ENCODE results near the gene TMEM69. TPM values are rescaled to one million over a fixed set of nuclear protein-coding genes. Genes with fewer than 3 reads are reported as not detected.

TMEM69 gene
- polyA plus RNA-seq, 3 donors = 27.6 to 43.4 (median 36.2) TPM

DNA sequence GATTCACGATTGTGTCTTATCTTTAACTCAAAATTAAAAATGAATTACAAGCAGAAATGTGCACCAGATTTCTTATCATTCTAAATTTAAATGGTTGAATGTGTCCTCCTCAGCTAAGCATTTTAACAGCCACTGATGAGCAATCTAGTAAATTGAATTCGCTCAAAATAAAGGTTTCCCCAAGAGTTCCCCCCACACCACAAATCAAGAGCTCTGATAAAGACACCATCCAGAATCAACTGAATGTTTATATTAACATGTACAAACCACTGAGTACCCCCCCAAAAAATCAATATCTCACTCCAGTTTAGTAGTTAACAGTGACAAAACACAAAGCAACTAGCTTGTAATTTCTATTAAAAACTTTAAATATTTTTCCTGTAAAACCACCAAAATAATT lies 3.6 kb upstream of the TMEM69 start:
- peaks cover 54% of the 10 kb centered on the region for H3K4me1 Mint-ChIP-seq
- H3K27ac Mint-ChIP-seq = peak overlapping the region in 4 of 7 donors; percentile 43 to 99 (median 72)
- peaks cover 41 to 64% of the 10 kb centered on the region in 2 donors for H3K4me1 ChIP-seq (ENCODE audit: control insufficient read depth in 1 of 2, insufficient read depth in 2 of 2, low read length in 2 of 2)
- H3K27me3 Mint-ChIP-seq (ENCODE audit: low read depth in 3 of 3) = no peaks in the 10 kb centered on the region
- intact Hi-C loops (cut with micrococcal nuclease) = loop anchor here (10.0 kb wide), 1 partner anchor 100 kb away; the partner anchor contains the start of gene NASP (in 2 of the 2)
- peaks cover 84% of the 10 kb centered on the region for H3K79me2 ChIP-seq (ENCODE audit: insufficient read depth, low read length)
- H3K36me3 ChIP-seq (replicated peaks in 1 of 2; ENCODE audit: control insufficient read depth in 1 of 2, insufficient read depth in 2 of 2, low read length in 2 of 2) = no peaks in the 10 kb centered on the region
- H2AFZ ChIP-seq (ENCODE audit: insufficient read depth, low read depth, low read length, poor library complexity, severe bottlenecking) = no peak overlapping the region
- peak overlapping the region in 2 of 3 experiments; percentile 96 to 100 for H3K4me3 ChIP-seq (replicated peaks in 1 of 3; ENCODE audit: low read depth in 2 of 3, low read length in 3 of 3)
- H3K4me3 Mint-ChIP-seq = peak overlapping the region; percentile 53 to 59
- peaks cover 46% of the 10 kb centered on the region for H4K20me1 ChIP-seq (ENCODE audit: insufficient read depth, low read length)
- peak overlapping the region in 1 of 2 donors; percentile 89 for H3K27ac ChIP-seq (ENCODE audit: low read depth in 1 of 2, low read length in 2 of 2)
- H3K4me2 ChIP-seq (replicated peaks; ENCODE audit: extremely low read depth, low read length, poor library complexity, severe bottlenecking) = peak overlapping the region; percentile 95
- no CpG with 5 or more reads among the region's 2 CpGs for WGBS (ENCODE audit: insufficient coverage)
- H3K36me3 Mint-ChIP-seq = peaks cover 2 to 6% of the 10 kb centered on the region in 2 donors
- TF ChIP-seq, protein P1, sequence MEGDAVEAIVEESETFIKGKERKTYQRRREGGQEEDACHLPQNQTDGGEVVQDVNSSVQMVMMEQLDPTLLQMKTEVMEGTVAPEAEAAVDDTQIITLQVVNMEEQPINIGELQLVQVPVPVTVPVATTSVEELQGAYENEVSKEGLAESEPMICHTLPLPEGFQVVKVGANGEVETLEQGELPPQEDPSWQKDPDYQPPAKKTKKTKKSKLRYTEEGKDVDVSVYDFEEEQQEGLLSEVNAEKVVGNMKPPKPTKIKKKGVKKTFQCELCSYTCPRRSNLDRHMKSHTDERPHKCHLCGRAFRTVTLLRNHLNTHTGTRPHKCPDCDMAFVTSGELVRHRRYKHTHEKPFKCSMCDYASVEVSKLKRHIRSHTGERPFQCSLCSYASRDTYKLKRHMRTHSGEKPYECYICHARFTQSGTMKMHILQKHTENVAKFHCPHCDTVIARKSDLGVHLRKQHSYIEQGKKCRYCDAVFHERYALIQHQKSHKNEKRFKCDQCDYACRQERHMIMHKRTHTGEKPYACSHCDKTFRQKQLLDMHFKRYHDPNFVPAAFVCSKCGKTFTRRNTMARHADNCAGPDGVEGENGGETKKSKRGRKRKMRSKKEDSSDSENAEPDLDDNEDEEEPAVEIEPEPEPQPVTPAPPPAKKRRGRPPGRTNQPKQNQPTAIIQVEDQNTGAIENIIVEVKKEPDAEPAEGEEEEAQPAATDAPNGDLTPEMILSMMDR (IDR thresholded peaks at IDR 0.05) = no peak
- no peaks in the 10 kb centered on the region for H3K27me3 ChIP-seq (ENCODE audit: control insufficient read depth in 2 of 2, insufficient read depth in 2 of 2, low read length in 2 of 2)
- no peaks in the 10 kb centered on the region for H3K9me3 Mint-ChIP-seq
- H3K9ac ChIP-seq (ENCODE audit: insufficient read depth, low read length, poor library complexity, severe bottlenecking) = no peak overlapping the region
- DNase-seq = no peak
- H3K9me3 ChIP-seq (replicated peaks in 1 of 2; ENCODE audit: control insufficient read depth in 1 of 2, insufficient read depth in 1 of 2, low read length in 2 of 2) = no peaks in the 10 kb centered on the region

GRCh38 chr1:45685308-45686014 lies 2.5 kb upstream of the TMEM69 start:
- no peaks in the 10 kb centered on the region for H3K27me3 Mint-ChIP-seq (ENCODE audit: low read depth in 3 of 3)
- no peaks in the 10 kb centered on the region for H3K9me3 ChIP-seq (replicated peaks in 1 of 2; ENCODE audit: control insufficient read depth in 1 of 2, insufficient read depth in 1 of 2, low read length in 2 of 2)
- DNase-seq = peak; percentile 10 to 23 (median 16)
- TF ChIP-seq, protein P1 (IDR thresholded peaks at IDR 0.05) = no peak
- no peaks in the 10 kb centered on the region for H3K27me3 ChIP-seq (ENCODE audit: control insufficient read depth in 2 of 2, insufficient read depth in 2 of 2, low read length in 2 of 2)
- intact Hi-C loops (cut with micrococcal nuclease) = loop anchor here (2.0 to 10.0 kb wide), 3 partner anchors 65 to 117 kb away; partner anchors contain the start of genes NASP (in 2 of the 2), IPP (in 1 of the 2) and MAST2 (in 1 of the 2)
- peak overlapping the region; percentile 95 for H3K9ac ChIP-seq (ENCODE audit: insufficient read depth, low read length, poor library complexity, severe bottlenecking)
- peaks cover 2 to 12% of the 10 kb centered on the region in 2 donors for H3K36me3 Mint-ChIP-seq
- H3K4me3 Mint-ChIP-seq = peak overlapping the region; percentile 90 to 100
- peaks cover 84% of the 10 kb centered on the region for H3K79me2 ChIP-seq (ENCODE audit: insufficient read depth, low read length)
- no peaks in the 10 kb centered on the region for H3K9me3 Mint-ChIP-seq
- peak overlapping the region; percentile 95 for H3K4me2 ChIP-seq (replicated peaks; ENCODE audit: extremely low read depth, low read length, poor library complexity, severe bottlenecking)
- H2AFZ ChIP-seq (ENCODE audit: insufficient read depth, low read depth, low read length, poor library complexity, severe bottlenecking) = peak overlapping the region; percentile 83
- 0% methylated on average over 1 of the region's 13 CpGs for WGBS (ENCODE audit: insufficient coverage)
- peak overlapping the region; percentile 96 to 100 (median 99) for H3K4me3 ChIP-seq (replicated peaks in 1 of 3; ENCODE audit: low read depth in 2 of 3, low read length in 3 of 3)
- H4K20me1 ChIP-seq (ENCODE audit: insufficient read depth, low read length) = peaks cover 36% of the 10 kb centered on the region
- H3K27ac ChIP-seq (ENCODE audit: low read depth in 1 of 2, low read length in 2 of 2) = peak overlapping the region; percentile 89 to 94
- H3K4me1 ChIP-seq (ENCODE audit: control insufficient read depth in 1 of 2, insufficient read depth in 2 of 2, low read length in 2 of 2) = peaks cover 36 to 58% of the 10 kb centered on the region in 2 donors
- peaks cover 48% of the 10 kb centered on the region for H3K4me1 Mint-ChIP-seq
- H3K36me3 ChIP-seq (replicated peaks in 1 of 2; ENCODE audit: control insufficient read depth in 1 of 2, insufficient read depth in 2 of 2, low read length in 2 of 2) = no peaks in the 10 kb centered on the region
- H3K27ac Mint-ChIP-seq = peak overlapping the region; percentile 97 to 100 (median 99)

Data from CD14-positive monocyte (primary cell).